Kidney glomerular epithelial cell (primary cell): ENCODE measurements around the gene SYT8.

ENCODE experiments used
- DNase-seq: peaks from one replicate; lab custom pipeline; 2025; lab: John Stamatoyannopoulos, UW

The SYT8 gene

DNA sequence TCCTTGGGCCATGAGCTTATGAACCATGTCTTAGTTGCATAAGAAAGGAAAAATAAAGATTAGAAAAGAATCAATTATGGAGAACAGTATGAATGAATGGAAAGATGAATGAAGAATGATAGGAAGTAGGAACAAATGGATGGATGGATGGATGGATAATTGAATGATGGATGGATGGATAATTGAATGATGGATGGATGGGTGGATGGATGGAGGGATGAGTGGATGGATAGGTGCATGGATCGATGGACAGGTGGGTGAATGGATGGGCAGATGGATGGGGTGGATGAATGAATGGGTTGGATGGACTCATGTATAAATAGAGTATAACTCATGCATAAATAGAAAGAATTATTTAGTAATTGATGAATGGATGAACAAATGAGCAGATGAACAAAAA is 25.3 kb downstream of the SYT8 start:
- no peak for DNase-seq

DNA sequence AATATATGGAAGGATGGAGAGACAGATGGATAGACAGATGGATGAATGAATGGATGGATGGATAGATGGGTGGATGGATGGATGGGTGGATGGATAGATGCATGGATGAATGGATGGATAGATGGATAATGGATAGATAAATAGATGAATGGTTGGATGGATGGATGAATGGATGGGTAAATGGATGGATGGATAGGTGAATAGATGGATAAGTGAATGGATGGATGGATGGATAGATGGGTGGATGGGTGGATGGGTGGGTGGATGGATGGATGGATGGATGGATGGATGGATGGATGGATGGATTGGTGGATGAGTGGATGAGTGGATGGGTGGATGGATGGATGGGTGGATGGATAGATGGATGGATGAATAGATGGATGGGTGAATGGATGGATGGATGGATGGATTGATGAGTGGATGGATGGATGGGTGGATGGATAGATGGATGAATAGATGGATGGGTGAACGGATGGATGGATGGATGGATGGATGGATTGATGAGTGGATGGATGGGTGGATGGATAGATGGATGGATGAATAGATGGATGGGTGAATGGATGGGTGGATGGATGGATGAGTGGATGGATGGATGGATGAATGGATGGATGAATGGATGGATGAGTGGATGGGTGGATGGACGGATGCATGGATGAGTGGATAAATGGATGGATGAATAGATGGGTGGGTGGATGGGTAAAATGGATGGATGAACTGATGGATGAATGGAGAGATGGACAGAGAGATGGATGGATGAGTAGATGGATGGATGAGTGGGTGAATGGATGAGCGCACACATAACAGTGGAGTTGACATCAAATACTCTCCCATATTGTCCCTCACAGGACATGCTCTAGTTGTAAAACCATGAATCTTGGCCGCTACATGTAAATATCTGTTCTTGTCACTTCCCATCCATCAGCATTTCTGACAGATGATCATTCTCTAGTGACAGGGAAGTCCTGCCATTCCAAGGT is 26.9 kb downstream of the SYT8 start:
- no peak for DNase-seq

DNA sequence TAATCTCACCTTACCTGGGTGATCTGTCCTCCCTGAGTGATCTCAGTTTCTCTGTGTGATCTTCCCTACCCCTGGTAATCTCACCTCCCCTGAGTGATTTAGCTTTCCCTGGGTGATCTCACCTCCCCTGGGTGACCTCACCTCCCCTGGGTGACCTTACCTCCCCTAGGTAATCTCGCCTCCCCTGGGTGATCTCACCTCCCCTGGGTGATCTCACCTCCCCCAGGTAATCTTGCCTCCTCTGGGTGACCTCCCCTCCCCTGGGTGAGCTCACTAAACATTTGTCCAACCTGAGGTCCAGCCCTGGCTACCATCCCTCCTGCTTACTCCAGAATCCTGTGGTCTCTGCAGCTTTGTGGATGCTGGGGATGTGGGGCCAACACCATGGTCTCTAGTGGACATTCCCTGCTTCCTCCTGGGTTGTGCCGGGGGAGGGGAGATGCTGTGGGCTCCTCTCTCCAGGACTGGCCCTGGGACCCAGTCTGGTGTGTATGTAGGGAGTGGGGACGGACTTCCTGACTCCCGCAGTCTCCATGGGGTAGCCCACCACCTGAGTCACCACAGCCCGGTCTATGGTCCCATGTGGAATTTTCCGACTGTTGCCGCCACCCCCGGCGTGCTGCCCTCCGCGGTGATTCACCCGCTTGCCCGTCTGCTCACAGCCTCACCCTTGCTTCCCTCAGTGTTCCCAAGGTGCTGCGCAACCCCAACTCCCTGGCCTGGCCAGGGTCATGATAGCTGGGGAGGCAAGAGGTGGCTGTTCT is 28.0 kb downstream of the SYT8 start:
- DNase-seq = no peak

DNA sequence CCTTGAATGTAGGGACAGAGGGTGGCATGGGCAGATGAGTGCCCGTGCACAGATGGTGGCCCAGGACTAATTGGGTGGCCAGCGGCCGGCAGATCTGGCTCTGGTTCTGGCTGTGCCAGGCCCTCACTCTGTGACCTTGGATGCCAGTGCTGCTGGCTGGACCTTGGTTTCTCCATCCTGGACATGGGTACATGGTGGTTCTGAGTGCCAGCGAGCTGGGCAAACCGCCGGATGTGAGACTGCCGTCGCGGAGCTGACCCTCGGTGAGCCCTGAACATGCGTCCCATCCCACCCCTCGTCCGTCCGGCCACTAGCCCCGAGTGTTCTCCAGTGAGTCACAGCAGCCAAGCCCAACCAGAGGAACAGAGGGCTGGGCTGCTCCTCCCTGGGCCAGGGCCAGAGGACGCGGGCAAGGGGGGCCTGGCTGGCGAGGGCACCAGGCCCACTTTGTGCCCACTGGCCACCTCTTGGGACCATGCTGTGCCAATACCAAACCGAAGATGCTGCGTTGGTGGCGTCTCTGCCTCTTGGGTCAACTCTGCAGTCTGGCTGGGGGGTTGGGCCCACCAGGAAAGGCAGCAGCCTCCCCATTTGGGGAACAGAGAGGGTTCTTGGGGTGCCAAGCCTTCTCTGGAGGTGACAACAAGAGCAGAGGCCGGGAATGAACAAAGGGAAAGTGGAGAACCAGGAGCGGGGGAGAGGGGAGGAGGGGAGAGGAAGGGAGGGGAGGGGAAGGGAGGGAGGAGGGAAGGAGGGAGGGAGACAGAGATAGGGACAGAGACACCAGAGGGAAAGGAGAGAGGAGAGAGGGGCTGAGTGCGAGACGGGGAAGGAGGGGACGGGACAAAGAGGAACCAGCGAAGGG is 28.8 kb downstream of the SYT8 start:
- DNase-seq = peak; percentile 78

DNA sequence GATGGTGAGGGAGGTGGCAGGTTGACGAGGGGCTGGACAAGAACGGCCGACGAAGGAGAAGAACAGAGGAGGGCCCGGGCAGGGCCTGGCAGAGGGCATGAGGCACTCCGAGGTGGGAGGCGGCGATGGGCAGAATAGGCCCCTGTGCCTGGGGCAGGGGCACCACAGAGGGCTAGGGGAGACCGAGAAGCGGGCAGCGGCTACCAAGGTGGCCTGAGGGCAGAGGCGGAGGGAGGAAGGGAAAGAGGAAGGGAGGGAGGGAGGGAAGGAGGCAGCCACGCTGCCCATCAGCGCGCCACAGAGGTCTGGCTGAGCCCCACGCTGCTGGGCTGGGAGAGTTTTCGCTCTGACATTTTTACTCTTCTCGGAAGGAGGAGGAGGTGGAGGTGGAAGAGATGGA is 29.4 kb downstream of the SYT8 start:
- DNase-seq = no peak

DNA sequence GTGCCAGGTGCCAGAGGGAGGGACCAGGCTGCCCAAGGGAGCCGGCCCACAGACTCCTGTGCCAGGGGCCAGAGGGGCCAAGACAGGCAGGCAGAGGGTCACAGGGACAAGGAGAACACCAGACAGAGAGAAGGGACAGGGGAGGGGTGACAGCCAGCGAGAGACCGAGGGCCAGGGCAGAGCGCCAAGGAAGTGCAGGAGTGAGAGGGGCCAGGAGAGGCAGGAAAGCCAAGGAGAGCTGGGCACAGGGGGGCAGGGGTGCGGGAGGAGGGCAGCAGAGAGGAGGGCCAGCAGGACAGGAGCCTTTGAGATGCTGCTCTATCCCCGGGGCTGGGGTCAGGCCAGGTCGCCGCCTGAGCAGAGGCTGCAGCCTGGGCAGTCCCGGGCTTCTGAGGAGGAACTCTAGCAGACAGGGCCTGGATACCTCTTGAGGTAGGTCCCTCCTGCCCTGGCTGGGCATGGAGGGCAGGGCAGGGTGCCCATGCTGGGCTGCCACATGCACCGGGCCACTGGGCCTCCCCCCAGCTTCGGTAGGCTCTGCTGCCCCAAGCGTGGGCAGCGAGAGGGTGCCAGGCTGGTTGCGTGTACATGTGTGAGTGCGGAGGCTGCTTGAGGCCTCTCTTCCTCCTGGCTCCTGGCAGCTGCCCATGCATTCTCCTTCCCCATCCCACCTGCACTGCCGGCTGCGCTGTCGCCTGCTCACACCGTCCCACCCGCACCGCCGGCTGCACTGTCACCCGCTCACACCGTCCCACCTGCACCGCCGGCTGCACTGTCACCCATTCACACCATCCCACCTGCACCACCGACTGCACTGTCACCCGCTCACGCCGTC is 30.3 kb downstream of the SYT8 start:
- DNase-seq = no peak

DNA sequence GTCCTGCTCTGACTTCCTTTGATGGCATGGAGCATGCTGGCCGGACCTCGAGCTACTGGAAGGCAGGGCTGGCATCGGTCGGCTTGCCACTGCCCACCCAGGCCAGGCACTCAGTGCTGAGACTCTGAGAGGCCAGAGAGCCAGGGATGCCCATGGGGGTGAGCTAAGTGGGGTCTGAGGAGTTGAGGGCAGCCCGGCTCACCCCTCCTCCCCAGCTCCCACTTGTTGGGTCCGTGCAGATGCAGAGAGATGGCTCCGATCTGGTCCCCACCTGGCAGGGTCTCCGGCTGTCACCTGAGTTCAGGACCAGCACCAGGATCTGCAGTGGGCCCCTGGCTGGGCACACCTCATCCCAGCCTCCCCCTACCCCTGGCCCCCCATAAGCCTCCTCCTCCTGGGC is 31.4 kb downstream of the SYT8 start:
- DNase-seq = no peak

DNA sequence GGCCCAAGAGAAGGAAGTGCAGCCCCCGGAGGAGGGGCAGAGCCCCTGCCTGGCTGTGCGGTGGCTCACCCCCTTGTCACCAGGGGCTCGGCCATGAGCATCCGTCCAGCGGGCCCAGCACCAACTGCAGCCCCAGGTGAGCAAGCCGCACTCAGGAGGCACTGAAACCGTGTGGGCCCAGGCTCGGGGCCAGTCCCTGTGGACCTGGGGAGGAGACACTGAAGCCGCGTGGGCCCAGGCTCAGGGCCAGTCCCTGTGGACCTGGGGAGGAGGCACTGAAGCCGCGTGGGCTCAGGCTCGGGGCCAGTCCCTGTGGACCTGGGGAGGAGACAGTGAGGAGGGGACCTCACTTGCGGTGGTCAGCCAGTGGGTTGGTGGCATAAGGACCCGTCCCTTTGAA is 32.0 kb downstream of the SYT8 start:
- DNase-seq = no peak

DNA sequence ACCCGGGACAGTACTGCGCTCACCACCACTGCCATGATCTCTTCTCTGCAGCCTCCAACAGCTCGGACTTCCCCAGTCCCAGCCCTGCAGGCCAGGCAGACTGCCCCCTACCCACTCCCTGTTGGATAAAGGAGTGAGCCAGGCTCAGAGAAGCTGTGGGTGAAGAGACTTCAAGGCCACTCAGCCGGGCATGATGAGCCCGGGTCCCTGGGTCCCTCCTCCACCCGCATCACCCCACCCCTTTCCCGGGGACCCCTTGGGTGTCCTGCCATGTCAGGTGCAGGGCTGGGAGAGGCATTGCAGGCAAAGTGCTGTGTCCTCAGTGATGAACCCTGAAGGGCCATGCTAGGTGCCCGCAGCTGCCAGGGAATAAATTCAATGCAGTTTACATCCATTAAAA is 32.6 kb downstream of the SYT8 start:
- no peak for DNase-seq

DNA sequence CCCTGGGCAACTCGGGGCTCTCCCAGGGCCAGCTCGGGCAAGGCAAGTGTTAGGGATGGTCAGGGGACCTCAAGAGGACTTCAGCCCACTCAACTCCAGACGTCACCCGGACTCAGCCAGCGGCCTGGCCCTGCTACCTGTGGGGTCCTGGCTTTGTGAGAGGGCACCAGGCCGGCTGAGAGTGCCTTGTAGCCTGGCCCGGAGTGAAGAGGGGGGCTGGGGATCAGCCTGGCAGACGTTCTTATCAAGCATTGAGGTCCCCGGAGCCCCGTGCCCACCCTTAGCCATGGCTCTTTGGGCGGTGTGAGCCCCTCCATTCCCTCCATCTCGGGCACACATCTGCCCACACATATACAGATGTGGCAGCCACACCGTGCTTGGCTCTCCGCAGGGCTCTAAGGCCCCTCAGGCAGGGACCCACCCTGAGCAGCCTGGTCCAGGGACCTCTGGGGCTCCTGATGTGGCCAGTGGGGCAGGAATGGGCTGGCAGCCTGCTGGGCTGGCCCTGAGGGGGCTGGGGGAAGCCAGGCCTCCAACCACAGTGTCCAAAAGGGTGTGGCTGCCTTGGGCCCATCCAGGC is 33.4 kb downstream of the SYT8 start:
- no peak for DNase-seq

DNA sequence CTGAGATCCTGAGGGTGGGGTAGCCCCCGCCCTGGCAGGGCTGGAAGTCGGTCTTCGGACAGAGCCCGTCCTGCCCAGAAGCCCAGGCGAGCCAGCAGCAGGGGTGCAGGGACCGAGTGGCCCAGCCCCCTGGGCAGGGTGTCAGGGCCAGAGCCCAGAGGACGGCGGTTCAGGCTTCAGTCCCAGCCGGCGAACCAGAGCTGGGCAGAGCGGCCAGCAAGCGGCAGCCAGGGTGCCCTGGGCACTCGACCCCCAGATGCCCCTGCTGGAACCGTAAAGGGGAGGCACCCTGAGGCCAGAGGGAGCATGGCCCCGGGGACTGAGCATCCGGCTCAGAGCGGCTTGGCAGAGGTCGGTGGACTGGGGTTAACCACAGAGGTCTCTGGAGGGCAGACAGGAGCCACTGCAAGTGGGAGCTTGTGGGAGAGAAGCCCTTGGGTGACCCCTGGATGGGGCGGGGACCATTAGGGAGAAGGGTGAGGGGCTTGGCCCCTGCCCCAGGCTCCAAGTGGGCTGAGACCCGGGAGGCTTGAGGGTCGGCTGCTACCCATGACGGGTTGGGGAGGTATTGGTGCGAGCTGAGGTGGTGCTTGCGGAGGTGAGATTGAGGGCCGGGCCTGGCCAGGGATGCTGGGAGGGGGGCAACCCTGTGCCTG is 34.0 kb downstream of the SYT8 start:
- no peak for DNase-seq

DNA sequence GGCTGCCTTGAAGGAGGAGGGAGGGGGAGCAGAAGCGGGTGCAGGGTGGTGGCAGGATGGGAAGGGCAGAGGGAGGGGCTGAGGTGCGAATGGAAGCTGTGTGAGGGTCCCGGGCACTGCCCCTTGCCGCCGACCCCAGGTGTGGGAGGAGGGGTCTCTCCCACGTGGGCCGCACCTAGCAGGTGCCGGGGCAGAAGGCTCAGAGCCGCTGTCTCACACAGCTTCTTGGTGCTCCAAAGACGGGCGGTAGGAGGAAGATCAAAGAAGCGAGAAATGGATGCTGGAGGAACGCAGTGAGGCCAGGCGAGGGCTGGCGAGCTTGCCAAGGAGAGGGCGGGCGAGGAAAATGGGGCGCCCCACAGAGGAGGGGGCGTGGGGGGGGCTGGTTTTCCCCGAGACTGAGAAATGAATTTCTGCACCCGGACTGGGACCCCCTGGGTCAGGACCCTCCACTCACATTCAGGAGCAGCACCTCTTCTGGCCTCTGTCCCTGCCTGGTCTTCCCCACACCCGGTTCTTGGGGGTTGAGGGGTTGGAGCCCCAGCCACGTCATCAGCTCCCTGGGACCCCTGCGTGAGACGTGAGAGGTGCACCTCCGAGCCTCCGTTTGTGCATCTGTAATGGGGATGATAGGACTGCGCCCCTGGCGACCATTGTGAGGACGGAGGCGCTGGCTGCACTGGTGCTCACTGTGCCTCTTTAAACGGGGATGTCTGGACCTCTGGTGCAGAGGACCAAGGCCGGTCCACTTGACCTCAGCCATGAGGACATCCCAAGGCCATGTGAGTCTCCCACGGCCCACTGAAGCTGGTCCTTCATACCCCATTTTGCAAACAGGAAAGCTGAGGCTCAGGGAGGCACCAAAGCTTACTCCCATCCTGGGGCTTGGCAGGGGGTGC is 34.9 kb downstream of the SYT8 start:
- DNase-seq = no peak

DNA sequence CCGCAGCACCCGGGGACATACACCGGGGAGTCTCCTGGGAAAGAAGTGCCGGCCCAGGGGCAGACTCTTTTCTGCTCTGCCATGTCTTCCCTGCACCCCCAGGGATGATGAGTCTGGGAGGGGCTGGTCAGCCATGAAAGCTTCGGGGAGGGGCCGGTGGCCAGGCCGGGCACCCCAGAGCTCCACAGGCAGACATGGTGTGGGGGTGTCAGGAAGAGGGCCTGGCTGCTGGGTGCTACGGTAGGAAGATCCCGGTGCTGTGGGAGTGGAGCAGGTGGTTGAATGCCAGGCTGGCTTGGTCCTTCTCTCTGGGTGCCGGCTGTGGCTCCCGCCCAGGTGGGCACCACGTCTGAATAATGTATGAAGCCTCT is 35.5 kb downstream of the SYT8 start:
- DNase-seq = no peak

DNA sequence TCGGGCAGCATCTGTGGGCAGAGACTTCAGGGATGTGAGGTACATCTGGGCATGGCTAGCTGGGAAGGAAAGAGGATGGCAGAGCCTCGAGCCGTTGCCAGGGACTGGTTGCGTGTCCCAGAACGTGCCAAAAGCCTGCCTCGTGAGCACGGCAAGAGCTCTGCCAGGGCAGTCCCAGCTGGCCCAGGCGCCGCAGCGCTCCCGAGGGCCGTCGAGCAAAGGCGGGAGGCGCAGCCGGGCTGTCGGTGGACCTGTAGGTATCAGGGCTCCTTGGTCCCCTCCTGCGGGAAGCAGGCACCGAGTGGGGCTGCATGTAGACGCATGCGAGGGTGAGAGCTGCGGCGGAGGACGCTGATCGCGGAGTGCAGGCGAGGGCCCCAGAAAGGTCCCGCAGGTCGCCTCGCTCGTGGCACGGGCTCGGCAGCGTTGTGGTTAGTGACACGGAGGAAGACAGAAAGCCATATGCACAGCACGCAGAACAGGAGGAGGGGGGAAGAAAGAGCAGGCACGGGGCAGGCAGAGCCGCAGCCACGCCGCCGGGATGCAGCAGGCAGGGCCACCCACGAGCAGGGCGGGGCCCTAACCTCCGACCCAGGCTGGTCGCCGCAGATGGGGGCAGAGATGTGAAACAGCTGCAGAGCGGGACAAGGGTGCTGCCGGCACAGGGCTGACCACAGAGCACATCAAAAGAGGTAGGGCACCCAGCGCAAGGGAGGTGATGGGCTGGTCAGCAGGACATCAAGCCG is 36.1 kb downstream of the SYT8 start:
- DNase-seq = no peak

DNA sequence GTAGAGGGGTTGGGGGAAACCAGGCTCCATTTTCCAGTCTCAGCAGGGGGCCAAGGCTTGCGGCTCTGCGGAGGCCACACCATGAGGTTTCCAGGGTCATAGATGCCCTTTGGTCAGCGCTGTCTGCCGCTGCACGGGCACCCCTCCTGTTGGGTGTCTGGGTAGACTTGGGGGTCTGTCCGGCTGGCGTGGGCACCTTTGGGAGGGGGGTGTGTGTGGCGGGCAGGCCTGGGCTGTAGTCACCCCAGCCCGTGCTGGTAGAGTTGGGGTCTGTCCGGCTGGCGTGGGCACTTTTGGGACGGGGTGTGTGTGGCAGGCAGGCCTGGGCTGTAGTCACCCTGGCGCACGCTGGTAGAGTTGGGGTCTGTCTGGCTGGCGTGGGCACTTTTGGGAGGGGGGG is 36.7 kb downstream of the SYT8 start:
- DNase-seq = no peak

DNA sequence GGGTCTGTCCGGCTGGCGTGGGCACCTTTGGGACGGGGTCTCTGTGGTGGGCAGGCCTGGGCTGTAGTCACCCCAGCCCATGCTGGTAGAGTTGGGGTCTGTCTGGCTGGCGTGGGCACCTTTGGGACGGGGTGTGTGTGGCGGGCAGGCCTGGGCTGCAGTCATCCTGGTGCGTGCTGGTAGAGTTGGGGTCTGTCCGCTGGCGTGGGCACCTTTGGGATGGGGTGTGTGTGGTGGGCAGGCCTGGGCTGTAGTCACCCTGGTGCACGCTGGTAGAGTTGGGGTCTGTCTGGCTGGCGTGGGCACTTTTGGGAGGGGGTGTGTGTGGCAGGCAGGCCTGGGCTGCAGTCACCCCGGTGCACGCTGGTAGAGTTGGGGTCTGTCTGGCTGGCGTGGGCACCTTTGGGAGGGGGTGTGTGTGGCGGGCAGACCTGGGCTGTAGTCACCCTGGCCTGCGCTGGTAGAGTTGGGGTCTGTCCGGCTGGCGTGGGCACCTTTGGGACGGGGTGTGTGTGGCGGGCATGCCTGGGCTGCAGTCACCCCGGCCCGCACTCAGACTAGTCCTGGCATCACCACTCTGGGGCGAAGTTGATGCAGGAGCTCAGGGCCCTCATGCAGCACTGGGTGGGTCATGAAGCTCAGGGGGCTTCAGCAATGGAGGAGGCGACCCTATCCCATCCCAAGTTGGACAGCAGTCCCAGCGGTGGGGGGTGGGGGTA is 37.6 kb downstream of the SYT8 start:
- DNase-seq = no peak

DNA sequence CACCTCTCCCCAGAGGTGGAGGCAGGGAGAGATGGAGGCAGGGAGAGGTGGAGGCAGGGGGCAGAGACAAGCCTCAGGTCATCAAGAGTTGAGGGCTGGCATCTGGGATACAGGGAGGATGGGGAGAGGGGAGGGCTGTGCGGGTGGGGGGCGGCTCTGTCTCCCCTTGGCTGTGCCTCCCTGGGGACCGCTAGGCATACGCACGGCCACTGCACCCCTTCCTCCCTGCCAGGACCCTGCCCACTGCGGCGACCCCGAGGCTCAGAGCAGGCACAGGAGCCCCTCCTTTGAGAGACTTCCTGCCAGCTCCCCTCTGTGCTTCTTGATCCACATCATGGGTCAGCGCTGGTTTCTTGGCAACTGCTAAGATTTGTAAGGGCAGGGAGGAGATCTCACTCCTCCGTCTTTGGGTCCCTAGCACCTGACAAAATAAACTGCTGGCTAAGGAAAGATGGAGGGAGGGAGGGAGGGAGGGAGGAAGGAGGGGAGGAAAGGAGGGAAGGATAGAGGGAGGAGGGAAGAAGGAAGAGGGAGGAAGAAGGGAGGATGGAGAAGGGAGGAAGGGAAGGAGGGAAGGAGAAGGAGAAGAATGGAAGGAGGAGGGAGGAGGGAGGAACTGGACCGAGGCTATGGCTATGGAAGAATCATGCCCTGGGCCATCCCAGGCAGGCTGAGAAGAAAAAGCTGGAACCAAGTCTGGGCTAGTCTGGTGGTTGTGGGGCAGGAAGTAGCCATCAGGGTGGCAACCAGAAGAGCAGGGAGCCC is 38.4 kb downstream of the SYT8 start:
- peak; percentile 56 for DNase-seq
